ENCODE data around the gene FFAR2. TPM values are rescaled to one million over a fixed set of nuclear protein-coding genes. Genes with fewer than 3 reads are reported as not detected.
"Not testable (repeated sequence)": the region's sequence is repeated elsewhere in the genome, so short reads cannot be mapped to it uniquely, and the experiment has no call there.

FFAR2 gene
- total RNA-seq, 1 donor = 0.54 TPM

GRCh38 chr19:35423406-35423805 lies 24.7 kb upstream of the FFAR2 start:
- DNase-seq (ENCODE audit: low read depth in 2 of 3, low spot score in 2 of 3) = not testable (repeated sequence)

GRCh38 chr19:35425682-35426081 lies 22.4 kb upstream of the FFAR2 start:
- no peak for DNase-seq (ENCODE audit: low read depth in 2 of 3, low spot score in 2 of 3)

- DNase-seq (ENCODE audit: low read depth in 2 of 3, low spot score in 2 of 3) = no peak
Measured at GRCh38 chr19:35427187-35427586, 20.9 kb upstream of the FFAR2 start.

- no peak for DNase-seq (ENCODE audit: low read depth in 2 of 3, low spot score in 2 of 3)
Measured at GRCh38 chr19:35429698-35430408, 18.2 kb upstream of the FFAR2 start.

GRCh38 chr19:35430409-35431144 lies 17.5 kb upstream of the FFAR2 start:
- no peak for DNase-seq (ENCODE audit: low read depth in 2 of 3, low spot score in 2 of 3)

- no peak for DNase-seq (ENCODE audit: low read depth in 2 of 3, low spot score in 2 of 3)
Measured at GRCh38 chr19:35431145-35431807, 16.8 kb upstream of the FFAR2 start.

- DNase-seq (ENCODE audit: low read depth in 2 of 3, low spot score in 2 of 3) = no peak
Measured at GRCh38 chr19:35432911-35433310, 15.1 kb upstream of the FFAR2 start.

GRCh38 chr19:35433448-35433847 lies 14.6 kb upstream of the FFAR2 start:
- DNase-seq (ENCODE audit: low read depth in 2 of 3, low spot score in 2 of 3) = no peak

- no peak for DNase-seq (ENCODE audit: low read depth in 2 of 3, low spot score in 2 of 3)
Measured at GRCh38 chr19:35435896-35436295, 12.2 kb upstream of the FFAR2 start.

- peak in 2 of 3 donors; percentile 68 to 73 for DNase-seq (ENCODE audit: low read depth in 2 of 3, low spot score in 2 of 3)
Measured at GRCh38 chr19:35436477-35437405, 11.3 kb upstream of the FFAR2 start.

- DNase-seq (ENCODE audit: low read depth in 2 of 3, low spot score in 2 of 3) = no peak
Measured at GRCh38 chr19:35437406-35437951, 10.6 kb upstream of the FFAR2 start.

- no peak for DNase-seq (ENCODE audit: low read depth in 2 of 3, low spot score in 2 of 3)
Measured at GRCh38 chr19:35438096-35438495, 10.0 kb upstream of the FFAR2 start.

GRCh38 chr19:35438527-35438926 lies 9.5 kb upstream of the FFAR2 start:
- DNase-seq (ENCODE audit: low read depth in 2 of 3, low spot score in 2 of 3) = no peak

- no peak for DNase-seq (ENCODE audit: low read depth in 2 of 3, low spot score in 2 of 3)
Measured at GRCh38 chr19:35439921-35440320, 8.1 kb upstream of the FFAR2 start.

GRCh38 chr19:35442091-35442490 lies 6.0 kb upstream of the FFAR2 start:
- DNase-seq (ENCODE audit: low read depth in 2 of 3, low spot score in 2 of 3) = peak in 1 of 3 donors; percentile 43

GRCh38 chr19:35444735-35445134 lies 3.3 kb upstream of the FFAR2 start:
- DNase-seq (ENCODE audit: low read depth in 2 of 3, low spot score in 2 of 3) = no peak

GRCh38 chr19:35445826-35446593 lies 2.0 kb upstream of the FFAR2 start:
- DNase-seq (ENCODE audit: low read depth in 2 of 3, low spot score in 2 of 3) = no peak

- DNase-seq (ENCODE audit: low read depth in 2 of 3, low spot score in 2 of 3) = no peak
Measured at GRCh38 chr19:35449359-35450043, 1.4 kb downstream of the FFAR2 start.
